ENCODE measurements around the gene RAB6B. TPM values are rescaled to one million over a fixed set of nuclear protein-coding genes. Genes with fewer than 3 reads are reported as not detected.

Gene RAB6B
- total and polyA plus RNA-seq, 2 experiments from 2014 or later = 1.2 to 3.9 TPM

- H3K79me2 ChIP-seq (replicated peaks; ENCODE audit: insufficient read depth) = no peaks in the 10 kb centered on the region
- DNase-seq (ENCODE audit: low spot score) (no peak), ATAC-seq (no peak)
- H3K27me3 Mint-ChIP-seq (ENCODE audit: insufficient read depth, low read depth, poor library complexity) = peaks cover 11% of the 10 kb centered on the region
- no peaks in the 10 kb centered on the region; the same call in 1 of the 2 replicates for H3K4me1 ChIP-seq (ENCODE audit: insufficient read depth)
- no peak overlapping the region for H2AFZ ChIP-seq
- TF ChIP-seq POLR2AphosphoS5 (IDR thresholded peaks at IDR 0.05; ENCODE audit: low read depth) (no peak), ZNF462 (CRISPR knock-in tag; IDR thresholded peaks at IDR 0.05) (no peak), ETS1 (IDR thresholded peaks at IDR 0.05) (no peak), STAT1 (IDR thresholded peaks at IDR 0.05; ENCODE audit: unreplicated experiment) (no peak), JUNB (IDR thresholded peaks at IDR 0.05; ENCODE audit: unreplicated experiment) (no peak), ZNF331 (CRISPR knock-in tag; IDR thresholded peaks at IDR 0.05; ENCODE audit: low read depth) (no peak), EZH2phosphoT487 (IDR thresholded peaks at IDR 0.05; ENCODE audit: unreplicated experiment) (no peak), CREB1 (CRISPR knock-in tag; IDR thresholded peaks at IDR 0.05; ENCODE audit: low read depth) (no peak), ZNF114 (CRISPR knock-in tag; IDR thresholded peaks at IDR 0.05) (no peak), CTCF (conservative IDR thresholded peaks at IDR 0.05; ENCODE audit: low read depth in 2 of 2) (no peak), NANOG (IDR thresholded peaks at IDR 0.05; ENCODE audit: borderline replicate concordance) (no peak), EZH2 (IDR thresholded peaks at IDR 0.05; ENCODE audit: low read depth, unreplicated experiment) (no peak), REST (IDR thresholded peaks at IDR 0.05; ENCODE audit: unreplicated experiment) (no peak)
- no peaks in the 10 kb centered on the region for H3K36me3 Mint-ChIP-seq (ENCODE audit: low read depth)
- H3K4me3 Mint-ChIP-seq = no peak overlapping the region; the same call in 2 of the 3 replicates
- no peaks in the 10 kb centered on the region for H4K20me1 ChIP-seq (replicated peaks; ENCODE audit: insufficient read depth)
- no peak overlapping the region for H3K27ac Mint-ChIP-seq
- no peak overlapping the region for H3K4me2 ChIP-seq
- H3K27me3 ChIP-seq (ENCODE audit: insufficient read depth) = peaks cover 19% of the 10 kb centered on the region
- no peaks in the 10 kb centered on the region for H3K9me3 Mint-ChIP-seq
- H3F3A ChIP-seq (replicated peaks; ENCODE audit: low read depth) = peaks cover 6% of the 10 kb centered on the region; the same call in 1 of the 2 replicates
- no peaks in the 10 kb centered on the region for H3K9me2 ChIP-seq (ENCODE audit: insufficient read depth)
- H3K27ac ChIP-seq (ENCODE audit: low read depth) = no peak overlapping the region
- no peak overlapping the region for H3K4me3 ChIP-seq
- peaks cover 12% of the 10 kb centered on the region for H3K4me1 Mint-ChIP-seq
- H3K36me3 ChIP-seq (ENCODE audit: insufficient read depth) = no peaks in the 10 kb centered on the region
These were observed 33.4 kb upstream of the RAB6B start for GRCh38 chr3:133928903-133929607.
